MCF 10A (cell line): ENCODE results near the gene DYNC2H1. TPM values are rescaled to one million over a fixed set of nuclear protein-coding genes. Genes with fewer than 3 reads are reported as not detected.
A peak's percentile ranks its signal among the peaks of the same experiment; 100 is the strongest.

Source experiments
- BruUV-seq: library from RNA; stranded (reverse); fragments of 400-500 nt; replicated peaks from 2 replicates; lab custom pipeline; 2021; lab: Mats Ljungman, UMichigan
- CTCF ChIA-PET: fragments of 300-600 bp; sonication (Branson Sonifier 250); formaldehyde crosslinking; extraction: SDS; loops from one replicate; lab custom pipeline; 2021; ENCODE audit warnings: antibody characterized with exemption, inconsistent platforms; lab: Yijun Ruan, JAX
- POLR2A ChIA-PET: fragments of 300-600, 350-650 bp; sonication (Branson Sonifier 250); formaldehyde crosslinking; extraction: SDS; loops from one replicate; lab custom pipeline; 2020; ENCODE audit warnings: antibody characterized with exemption, inconsistent platforms; lab: Yijun Ruan, JAX
- DNase-seq: peaks from one replicate; pipeline ENCODE4 v3.0.0-alpha.2; 2018; ENCODE audit not compliant: unreplicated experiment
- H3K27ac Mint-ChIP-seq: one replicate; pipeline ENCODE4 v1.8.0; 2022; ENCODE audit warnings: mild to moderate bottlenecking, low read depth, mixed read lengths; ENCODE audit not compliant: unreplicated experiment
- H3K27me3 Mint-ChIP-seq: one replicate; pipeline ENCODE4 v1.8.0; 2022; ENCODE audit warnings: mixed read lengths; ENCODE audit not compliant: insufficient read depth, unreplicated experiment
- H3K36me3 Mint-ChIP-seq: one replicate; pipeline ENCODE4 v1.8.0; 2022; ENCODE audit warnings: mild to moderate bottlenecking, moderate library complexity, mixed read lengths; ENCODE audit not compliant: insufficient read depth, unreplicated experiment
- H3K4me1 Mint-ChIP-seq: one replicate; pipeline ENCODE4 v1.8.0; 2022; ENCODE audit warnings: mixed read lengths; ENCODE audit not compliant: insufficient read depth, unreplicated experiment
- H3K4me3 Mint-ChIP-seq: one replicate; pipeline ENCODE4 v1.8.0; 2022; ENCODE audit warnings: mild to moderate bottlenecking, moderate library complexity, mixed read lengths; ENCODE audit not compliant: unreplicated experiment
- H3K9me3 Mint-ChIP-seq: one replicate; pipeline ENCODE4 v1.8.0; 2022; ENCODE audit warnings: mixed read lengths; ENCODE audit not compliant: unreplicated experiment
- CTCF ChIP-seq: fragments of 200-600 bp; IDR thresholded peaks from one replicate; pipeline ENCODE4 v1.8.0; 2022; ENCODE audit warnings: antibody characterized with exemption, mild to moderate bottlenecking; ENCODE audit not compliant: unreplicated experiment
- intact Hi-C: fragments of 100-400 bp; cut with micrococcal nuclease; formaldehyde crosslinking; loops from 2 replicates; pipeline ENCODE4 v1.14.1; 2022
- total RNA-seq: library from RNA; stranded (reverse); gene quantifications from 2 replicates; pipeline ENCODE4 v1.2.3, GENCODE V29; 2022

Gene DYNC2H1
- total RNA-seq, 1 experiment from 2014 or later: 23.0 TPM

- Mint-ChIP-seq H3K4me1 (peaks cover 52% of the 10 kb centered on the region), H3K4me3 (no peak overlapping the region), H3K27ac (peak overlapping the region; percentile 49), H3K9me3 (no peaks in the 10 kb centered on the region), H3K27me3 (no peaks in the 10 kb centered on the region), H3K36me3 (peaks cover 4% of the 10 kb centered on the region)
- TF ChIP-seq CTCF: no peak
- peak; percentile 72 for DNase-seq
- BruUV-seq: no TSS peak
- intact Hi-C loops: no loop called here
- POLR2A ChIA-PET: interaction anchor here (0.8 kb wide), 1 partner anchor 11 kb away, joined by 7 read pairs; no protein-coding TSS in a partner anchor
- CTCF ChIA-PET: no interaction called here
These were observed 420.0 kb downstream of the DYNC2H1 start for GRCh38 chr11:103529181-103529684.

Other genes starting within 250 kb of the DYNC2H1 start
- gene MMP12, start 234.4 kb upstream of the DYNC2H1 start, total RNA-seq: not detected in 2 replicates
- gene MMP13, start 153.7 kb upstream of the DYNC2H1 start, total RNA-seq: not detected in 2 replicates
- gene DCUN1D5, start 17.3 kb upstream of the DYNC2H1 start, total RNA-seq: 53.8 and 87.4 TPM in 2 replicates